Hindlimb muscle (tissue), 1 donor: ENCODE measurements around the gene CD83. TPM values are rescaled to one million over a fixed set of nuclear protein-coding genes. Genes with fewer than 3 reads are reported as not detected.
"Not testable (repeated sequence)": the region's sequence is repeated elsewhere in the genome, so short reads cannot be mapped to it uniquely, and the experiment has no call there.

ENCODE experiments used
- DNase-seq: peaks from one replicate; pipeline ENCODE4 v3.0.0-alpha.2; 2013
- polyA plus RNA-seq: library from polyadenylated mRNA; unstranded; fragments of 120-200 nt; gene quantifications from one replicate; pipeline ENCODE4 v1.2.1, GENCODE V29; 2013; ENCODE audit not compliant: insufficient read length

CD83 gene
- 10.3 TPM for polyA plus RNA-seq

GRCh38 chr6:14117158-14118090 lies at the start of gene CD83:
Gene CD83 (plus strand): TSS chr6:14117772. CDS start chr6:14117812, 40 bp downstream.
- DNase-seq = peak; percentile 65

GRCh38 chr6:14068133-14068532 lies 49.4 kb upstream of the CD83 start:
- DNase-seq = no peak

- no peak for DNase-seq
These were observed 48.9 kb upstream of the CD83 start for GRCh38 chr6:14068623-14069022.

- DNase-seq = no peak
These were observed 47.1 kb upstream of the CD83 start for GRCh38 chr6:14070457-14070856.

GRCh38 chr6:14072084-14072483 lies 45.5 kb upstream of the CD83 start:
- no peak for DNase-seq

GRCh38 chr6:14073561-14074354 lies 43.8 kb upstream of the CD83 start:
- not testable (repeated sequence) for DNase-seq

- no peak for DNase-seq
These were observed 43.0 kb upstream of the CD83 start for GRCh38 chr6:14074476-14075094.

- no peak for DNase-seq
These were observed 42.5 kb upstream of the CD83 start for GRCh38 chr6:14075095-14075503.

- no peak for DNase-seq
These were observed 40.2 kb upstream of the CD83 start for GRCh38 chr6:14077193-14077867.

GRCh38 chr6:14079433-14079832 lies 38.1 kb upstream of the CD83 start:
- no peak for DNase-seq

- no peak for DNase-seq
These were observed 37.6 kb upstream of the CD83 start for GRCh38 chr6:14079971-14080370.

- no peak for DNase-seq
These were observed 36.4 kb upstream of the CD83 start for GRCh38 chr6:14081126-14081525.

- no peak for DNase-seq
These were observed 34.8 kb upstream of the CD83 start for GRCh38 chr6:14082771-14083170.

- no peak for DNase-seq
These were observed 34.3 kb upstream of the CD83 start for GRCh38 chr6:14083262-14083661.

GRCh38 chr6:14083751-14084150 lies 33.8 kb upstream of the CD83 start:
- peak; percentile 34 for DNase-seq

- DNase-seq = no peak
These were observed 33.2 kb upstream of the CD83 start for GRCh38 chr6:14084388-14084787.

GRCh38 chr6:14085176-14085787 lies 32.3 kb upstream of the CD83 start:
- DNase-seq = no peak

- DNase-seq = no peak
These were observed 30.9 kb upstream of the CD83 start for GRCh38 chr6:14086701-14087100.

- DNase-seq = no peak
These were observed 28.9 kb upstream of the CD83 start for GRCh38 chr6:14088600-14089192.

GRCh38 chr6:14089224-14089623 lies 28.3 kb upstream of the CD83 start:
- DNase-seq = no peak

- no peak for DNase-seq
These were observed 26.1 kb upstream of the CD83 start for GRCh38 chr6:14091339-14091978.
